GM12878 (cell line): ENCODE results near the gene PIWIL4. TPM values are rescaled to one million over a fixed set of nuclear protein-coding genes. Genes with fewer than 3 reads are reported as not detected.
A peak's percentile ranks its signal among the peaks of the same experiment; 100 is the strongest.

Experiments used
- ATAC-seq: fragments of 200-7000 bp; cut with Tn5 transposase; 3 replicates; pipeline ENCODE4 v1.9.1; 2020; ENCODE audit warnings: mild to moderate bottlenecking, moderate library complexity
- BruUV-seq: library from RNA; stranded (reverse); fragments of 400-500 nt; replicated peaks from 2 replicates; lab custom pipeline; 2021; lab: Mats Ljungman, UMichigan
- CTCF ChIA-PET: fragments of 300-600 bp; sonication (Branson Sonifier 250); formaldehyde crosslinking; extraction: SDS; loops from one replicate; lab custom pipeline; 2021; ENCODE audit warnings: inconsistent platforms; lab: Yijun Ruan, JAX
- POLR2A ChIA-PET: fragments of 350-600 bp; formaldehyde crosslinking; extraction: SDS; loops from one replicate; lab custom pipeline; 2021; ENCODE audit warnings: inconsistent platforms; lab: Charles Lee
- RAD21 ChIA-PET: fragments of 300-600 bp; sonication (Branson Sonifier 250); formaldehyde crosslinking; loops from one replicate; lab custom pipeline; 2023; ENCODE audit warnings: antibody characterized with exemption; ENCODE audit not compliant: unreplicated experiment; lab: Charles Lee
- SMC1A ChIA-PET: fragments of 300-600 bp; sonication (Branson Sonifier 250); formaldehyde crosslinking; loops from one replicate; lab custom pipeline; 2023; ENCODE audit not compliant: unreplicated experiment, uncharacterized antibody; lab: Charles Lee
- DNase-seq: peaks from one replicate; pipeline ENCODE4 v3.0.0-alpha.2; 2011; ENCODE audit warnings: low read depth, low spot score
- FAIRE-seq: peaks from 3 replicates; lab custom pipeline; 2011; peaks lifted over from hg19 to GRCh38; lab: Jason Lieb, UNC
- H2AFZ ChIP-seq: 2 replicates; pipeline ENCODE4 v1.6.0; 2011; ENCODE audit warnings: low read depth, low read length, control low read depth; ENCODE audit not compliant: control insufficient read depth
- H3K27ac ChIP-seq: 2 replicates; pipeline ENCODE4 v1.5.1; 2011; ENCODE audit warnings: control low read depth; ENCODE audit not compliant: control insufficient read depth, insufficient read depth
- H3K27me3 ChIP-seq, 2 experiments: replicated peaks in 1 of 2; 2 replicates each; pipeline versions ENCODE4 v1.6.0 to v1.6.1; 2011; ENCODE audit warnings: low read length in 1 of 2; ENCODE audit not compliant: control insufficient read depth in 2 of 2, insufficient read depth in 2 of 2
- H3K36me3 ChIP-seq, 2 experiments: 2 replicates each; pipeline ENCODE4 v1.5.1; 2011; ENCODE audit warnings: low read length in 1 of 2; ENCODE audit not compliant: control insufficient read depth in 2 of 2, insufficient read depth in 2 of 2
- H3K4me1 ChIP-seq: 2 replicates; pipeline ENCODE4 v1.6.1; 2011; ENCODE audit warnings: mild to moderate bottlenecking, low read length, moderate library complexity, mixed read lengths; ENCODE audit not compliant: control insufficient read depth, insufficient read depth
- H3K4me2 ChIP-seq: 2 replicates; pipeline ENCODE4 v1.6.0; 2011; ENCODE audit warnings: control low read depth; ENCODE audit not compliant: control insufficient read depth, insufficient read depth
- H3K4me3 ChIP-seq: fragments of 200-600 bp; sonication (generic); 2 replicates; pipeline ENCODE4 v1.5.1; 2016
- H3K79me2 ChIP-seq: 2 replicates; pipeline ENCODE4 v1.6.0; 2011; ENCODE audit warnings: low read length; ENCODE audit not compliant: control insufficient read depth, insufficient read depth
- H3K9ac ChIP-seq: 2 replicates; pipeline ENCODE4 v1.8.0; 2011; ENCODE audit warnings: low read length, control low read depth, mixed read lengths; ENCODE audit not compliant: control insufficient read depth, insufficient read depth
- H3K9me3 ChIP-seq: replicated peaks from 3 replicates; pipeline ENCODE4 v1.5.1; 2011; ENCODE audit warnings: mild to moderate bottlenecking, low read length; ENCODE audit not compliant: control insufficient read depth, insufficient read depth
- H4K20me1 ChIP-seq: 2 replicates; pipeline ENCODE4 v1.6.0; 2011; ENCODE audit not compliant: control insufficient read depth, insufficient read depth
- ATF3 ChIP-seq: IDR thresholded peaks from 2 replicates; pipeline ENCODE4 v1.6.1; 2011; ENCODE audit warnings: low read depth, mild to moderate bottlenecking, low read length, moderate library complexity, borderline replicate concordance; ENCODE audit errors: extremely low read depth
- ATF7 ChIP-seq: fragments of 450-650 bp; IDR thresholded peaks from 2 replicates; pipeline ENCODE4 v1.6.1; 2016; ENCODE audit warnings: low read depth, mild to moderate bottlenecking
- HDGF ChIP-seq: fragments of 450-650 bp; IDR thresholded peaks from 2 replicates; pipeline ENCODE4 v1.6.1; 2016; ENCODE audit warnings: antibody characterized with exemption
- JUNB ChIP-seq: IDR thresholded peaks from 2 replicates; pipeline ENCODE4 v1.6.1; 2016; ENCODE audit warnings: antibody characterized with exemption, mild to moderate bottlenecking
- JUND ChIP-seq: IDR thresholded peaks from 2 replicates; pipeline ENCODE4 v1.6.1; 2012; ENCODE audit warnings: low read depth, mild to moderate bottlenecking, low read length, improper control_type of control experiment, moderate library complexity
- MLLT1 ChIP-seq: fragments of 450-650 bp; IDR thresholded peaks from 2 replicates; pipeline ENCODE4 v1.6.1; 2016; ENCODE audit warnings: mild to moderate bottlenecking
- NBN ChIP-seq: fragments of 450-650 bp; IDR thresholded peaks from 2 replicates; pipeline ENCODE4 v1.6.1; 2016
- NFIC ChIP-seq: IDR thresholded peaks from 2 replicates; pipeline ENCODE4 v1.6.1; 2012; ENCODE audit warnings: low read depth, mild to moderate bottlenecking, inconsistent platforms, low read length, moderate library complexity
- RELB ChIP-seq: fragments of 450-650 bp; IDR thresholded peaks from 2 replicates; pipeline ENCODE4 v1.6.1; 2017; ENCODE audit warnings: low read depth, mild to moderate bottlenecking, moderate library complexity
- TARDBP ChIP-seq: IDR thresholded peaks from 2 replicates; pipeline ENCODE4 v1.6.1; 2016; ENCODE audit warnings: borderline replicate concordance
- WGBS: methylation state at CpG from one replicate; pipeline ENCODE4 v1.1.6; 2016; ENCODE audit warnings: low lambda C conversion rate; ENCODE audit not compliant: insufficient replicate concordance, insufficient coverage; ENCODE audit errors: missing lambda C conversion rate; 5-methylcytosine and 5-hydroxymethylcytosine counted together
- in situ Hi-C: fragments of 300-500 bp; cut with MboI; formaldehyde crosslinking; loops from 9 replicates; pipeline ENCODE4 v1.14.3; 2018; ENCODE audit warnings: mixed read lengths
- intact Hi-C: fragments of 100-400 bp; cut with micrococcal nuclease; formaldehyde crosslinking; loops from one replicate; pipeline ENCODE4 v1.14.2; 2022; ENCODE audit not compliant: unreplicated experiment
- polyA plus RNA-seq, 11 experiments: library from polyadenylated mRNA; depleted of rRNA in 4 of 11; unstranded in 6 of 11; stranded (reverse) in 5 of 11; fragments of >200 nt; fragmentation: Nextera tagmentation in 4 of 11; fragmentation: Illumina TruSeq in 1 of 11; extraction: Ambion mirVana in 4 of 11; extraction: Trizol in 1 of 11; gene quantifications; 1 replicate in 1 of 11; 2 replicates in 10 of 11; pipeline versions ENCODE4 v1.2.1 to v1.2.3, GENCODE V29; 2011 to 2016; ENCODE audit warnings: inconsistent platforms in 2 of 11, missing spikeins in 2 of 11, low read depth in 1 of 11
- total RNA-seq, 4 experiments: library from RNA; depleted of rRNA in 3 of 4; stranded (reverse); fragments of >200 nt in 3 of 4; fragmentation: Illumina TruSeq in 1 of 4; extraction: Trizol in 1 of 4; gene quantifications; 2 replicates each; pipeline versions ENCODE4 v1.2.1 to v1.2.3, GENCODE V29; 2013 to 2021
- TF ChIP-seq, protein P1 (sequence below): fragments of 450-650 bp; IDR thresholded peaks from 2 replicates; pipeline ENCODE4 v1.6.1; 2016; ENCODE audit warnings: mild to moderate bottlenecking
- TF ChIP-seq, protein P2 (sequence below): fragments of 150-350 bp; IDR thresholded peaks from 2 replicates; pipeline ENCODE4 v1.6.1; 2016; ENCODE audit warnings: low read depth, low read length
- TF ChIP-seq, protein P3 (sequence below): fragments of 450-650 bp; IDR thresholded peaks from 2 replicates; pipeline ENCODE4 v1.6.1; 2017; ENCODE audit warnings: borderline replicate concordance

Gene PIWIL4
- total and polyA plus RNA-seq, 10 of the 15 experiments (the other 5 are each of a cell fraction or from before 2014, with no cell fraction given), result 0.23 to 13.3 (median 0.47) TPM

DNA sequence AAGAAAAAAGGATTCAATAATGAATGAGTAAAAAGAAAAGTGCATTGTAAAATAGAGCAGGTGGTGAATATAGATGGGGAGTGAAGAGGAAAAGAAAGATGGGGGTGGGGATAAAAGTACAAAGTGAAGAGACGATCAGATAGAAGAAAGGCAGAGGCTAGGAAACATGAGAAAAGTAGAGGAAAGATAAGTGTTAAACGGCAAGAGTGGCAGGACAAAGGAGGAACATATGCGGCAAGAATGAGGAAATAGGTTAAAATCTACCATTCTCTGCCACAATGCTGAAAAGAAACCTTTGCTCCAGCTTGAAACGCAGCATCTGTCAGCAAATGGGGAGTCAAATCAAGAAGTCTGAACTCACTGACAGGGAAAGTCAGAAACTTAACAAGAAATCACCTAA is 16.7 kb upstream of the PIWIL4 start:
- Histone ChIP-seq H3K9ac (no peak overlapping the region; the same call in 1 of the 2 replicates), H3K27ac (peak overlapping the region; percentile 11; the same call in 1 of the 2 replicates), H3K9me3 (no peaks in the 10 kb centered on the region), H3K36me3 (no peaks in the 10 kb centered on the region), H3K4me2 (peak overlapping the region; percentile 68), H3K4me1 (no peaks in the 10 kb centered on the region; the same call in 1 of the 2 replicates), H3K27me3 (no peaks in the 10 kb centered on the region), H3K79me2 (no peaks in the 10 kb centered on the region; the same call in 1 of the 2 replicates), H4K20me1 (no peaks in the 10 kb centered on the region), H2AFZ (no peak overlapping the region; the same call in 1 of the 2 replicates), H3K4me3 (no peak overlapping the region)
- peak; percentile 55 for ATAC-seq
- FAIRE-seq, result no peak
- DNase-seq, result no peak
- ChIA-PET SMC1A (interaction anchor here (1.1 to 6.8 kb wide), 6 partner anchors 35 to 52 kb away, joined by 3 to 107 read pairs (median 4); no protein-coding TSS in a partner anchor), CTCF (interaction anchor here (0.6 to 2.3 kb wide), 8 partner anchors 9 to 1161 kb away, joined by 3 to 8 read pairs (median 4); no protein-coding TSS in a partner anchor), RAD21 (interaction anchor here (0.8 to 9.3 kb wide), 7 partner anchors 12 to 53 kb away, joined by 3 to 52 read pairs (median 3); no protein-coding TSS in a partner anchor), POLR2A (interaction anchor here (0.9 to 2.5 kb wide), 6 partner anchors 9 to 35 kb away, joined by 3 to 9 read pairs (median 4); no protein-coding TSS in a partner anchor)
- intact Hi-C loops (no loop called here), in situ Hi-C loops (no loop called here)
- BruUV-seq, result no TSS peak
- 12% methylated on average over 4 of the region's 4 CpGs for WGBS
- TF ChIP-seq MLLT1, result peak; percentile 69
- no peak for TF ChIP-seq JUND
- peak; percentile 39; the same call in 1 of the 2 replicates for TF ChIP-seq JUNB
- TF ChIP-seq ATF7, result 0 out of 2 replicates have a peak, but pooled peaks have one; percentile 19
- peak; percentile 50; the same call in 1 of the 2 replicates for TF ChIP-seq NBN
- TF ChIP-seq TARDBP, result no peak
- TF ChIP-seq, protein P1, sequence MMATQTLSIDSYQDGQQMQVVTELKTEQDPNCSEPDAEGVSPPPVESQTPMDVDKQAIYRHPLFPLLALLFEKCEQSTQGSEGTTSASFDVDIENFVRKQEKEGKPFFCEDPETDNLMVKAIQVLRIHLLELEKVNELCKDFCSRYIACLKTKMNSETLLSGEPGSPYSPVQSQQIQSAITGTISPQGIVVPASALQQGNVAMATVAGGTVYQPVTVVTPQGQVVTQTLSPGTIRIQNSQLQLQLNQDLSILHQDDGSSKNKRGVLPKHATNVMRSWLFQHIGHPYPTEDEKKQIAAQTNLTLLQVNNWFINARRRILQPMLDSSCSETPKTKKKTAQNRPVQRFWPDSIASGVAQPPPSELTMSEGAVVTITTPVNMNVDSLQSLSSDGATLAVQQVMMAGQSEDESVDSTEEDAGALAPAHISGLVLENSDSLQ, result peak; percentile 61
- peak; percentile 29; the same call in 1 of the 2 replicates for TF ChIP-seq RELB
- TF ChIP-seq, protein P2, sequence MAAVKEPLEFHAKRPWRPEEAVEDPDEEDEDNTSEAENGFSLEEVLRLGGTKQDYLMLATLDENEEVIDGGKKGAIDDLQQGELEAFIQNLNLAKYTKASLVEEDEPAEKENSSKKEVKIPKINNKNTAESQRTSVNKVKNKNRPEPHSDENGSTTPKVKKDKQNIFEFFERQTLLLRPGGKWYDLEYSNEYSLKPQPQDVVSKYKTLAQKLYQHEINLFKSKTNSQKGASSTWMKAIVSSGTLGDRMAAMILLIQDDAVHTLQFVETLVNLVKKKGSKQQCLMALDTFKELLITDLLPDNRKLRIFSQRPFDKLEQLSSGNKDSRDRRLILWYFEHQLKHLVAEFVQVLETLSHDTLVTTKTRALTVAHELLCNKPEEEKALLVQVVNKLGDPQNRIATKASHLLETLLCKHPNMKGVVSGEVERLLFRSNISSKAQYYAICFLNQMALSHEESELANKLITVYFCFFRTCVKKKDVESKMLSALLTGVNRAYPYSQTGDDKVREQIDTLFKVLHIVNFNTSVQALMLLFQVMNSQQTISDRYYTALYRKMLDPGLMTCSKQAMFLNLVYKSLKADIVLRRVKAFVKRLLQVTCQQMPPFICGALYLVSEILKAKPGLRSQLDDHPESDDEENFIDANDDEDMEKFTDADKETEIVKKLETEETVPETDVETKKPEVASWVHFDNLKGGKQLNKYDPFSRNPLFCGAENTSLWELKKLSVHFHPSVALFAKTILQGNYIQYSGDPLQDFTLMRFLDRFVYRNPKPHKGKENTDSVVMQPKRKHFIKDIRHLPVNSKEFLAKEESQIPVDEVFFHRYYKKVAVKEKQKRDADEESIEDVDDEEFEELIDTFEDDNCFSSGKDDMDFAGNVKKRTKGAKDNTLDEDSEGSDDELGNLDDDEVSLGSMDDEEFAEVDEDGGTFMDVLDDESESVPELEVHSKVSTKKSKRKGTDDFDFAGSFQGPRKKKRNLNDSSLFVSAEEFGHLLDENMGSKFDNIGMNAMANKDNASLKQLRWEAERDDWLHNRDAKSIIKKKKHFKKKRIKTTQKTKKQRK, result no peak
- TF ChIP-seq HDGF, result peak; percentile 52; the same call in 1 of the 2 replicates
- no peak for TF ChIP-seq NFIC
- TF ChIP-seq, protein P3, sequence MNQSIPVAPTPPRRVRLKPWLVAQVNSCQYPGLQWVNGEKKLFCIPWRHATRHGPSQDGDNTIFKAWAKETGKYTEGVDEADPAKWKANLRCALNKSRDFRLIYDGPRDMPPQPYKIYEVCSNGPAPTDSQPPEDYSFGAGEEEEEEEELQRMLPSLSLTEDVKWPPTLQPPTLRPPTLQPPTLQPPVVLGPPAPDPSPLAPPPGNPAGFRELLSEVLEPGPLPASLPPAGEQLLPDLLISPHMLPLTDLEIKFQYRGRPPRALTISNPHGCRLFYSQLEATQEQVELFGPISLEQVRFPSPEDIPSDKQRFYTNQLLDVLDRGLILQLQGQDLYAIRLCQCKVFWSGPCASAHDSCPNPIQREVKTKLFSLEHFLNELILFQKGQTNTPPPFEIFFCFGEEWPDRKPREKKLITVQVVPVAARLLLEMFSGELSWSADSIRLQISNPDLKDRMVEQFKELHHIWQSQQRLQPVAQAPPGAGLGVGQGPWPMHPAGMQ, result 0 out of 2 replicates have a peak, but pooled peaks have one; percentile 5
- no peak for TF ChIP-seq ATF3
